Adrenal gland (tissue), 5 donors: ENCODE results near the gene KLRF2.

Source experiments
- POLR2A ChIP-seq, 2 donors: fragments of 450-650 bp; IDR thresholded peaks; one replicate each; pipeline ENCODE4 v1.6.1; 2017; ENCODE audit warnings: antibody characterized with exemption in 2 of 2, mild to moderate bottlenecking in 2 of 2, moderate library complexity in 1 of 2
- TF ChIP-seq, protein P1 (sequence below), 6 experiments: fragments of 450-650 bp in 4 of 6; fragments of 200-600 bp in 2 of 6; sonication (generic) in 1 of 6; IDR thresholded peaks; 1 replicate in 5 of 6; 2 replicates in 1 of 6; pipeline versions ENCODE4 v1.5.1 to v1.8.0; 2016 to 2021; ENCODE audit warnings: antibody characterized with exemption in 6 of 6, mild to moderate bottlenecking in 2 of 6, moderate library complexity in 1 of 6
- donor health status: DM: no; HTN: no; CAD: no.

DNA sequence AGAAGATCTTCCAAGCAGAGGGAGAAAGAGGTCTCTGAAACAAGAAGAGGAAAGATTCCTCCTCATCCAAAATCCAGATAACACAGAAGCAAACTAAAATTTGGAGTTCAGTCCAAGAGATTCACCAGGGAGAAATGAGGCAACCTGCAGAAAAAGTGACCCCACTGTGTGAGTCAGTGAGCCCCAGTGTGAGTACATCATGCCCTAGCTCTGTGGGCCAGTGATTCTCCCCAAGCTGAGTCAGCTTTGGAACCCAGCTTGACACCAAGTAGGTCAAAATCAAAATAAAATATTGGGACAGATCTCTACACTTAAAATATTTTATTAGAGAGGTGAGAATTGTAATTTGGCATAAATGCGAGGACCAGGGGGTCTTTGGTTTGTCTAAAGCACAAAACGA, 29.4 kb upstream of the KLRF2 start:
- TF ChIP-seq, protein P1, sequence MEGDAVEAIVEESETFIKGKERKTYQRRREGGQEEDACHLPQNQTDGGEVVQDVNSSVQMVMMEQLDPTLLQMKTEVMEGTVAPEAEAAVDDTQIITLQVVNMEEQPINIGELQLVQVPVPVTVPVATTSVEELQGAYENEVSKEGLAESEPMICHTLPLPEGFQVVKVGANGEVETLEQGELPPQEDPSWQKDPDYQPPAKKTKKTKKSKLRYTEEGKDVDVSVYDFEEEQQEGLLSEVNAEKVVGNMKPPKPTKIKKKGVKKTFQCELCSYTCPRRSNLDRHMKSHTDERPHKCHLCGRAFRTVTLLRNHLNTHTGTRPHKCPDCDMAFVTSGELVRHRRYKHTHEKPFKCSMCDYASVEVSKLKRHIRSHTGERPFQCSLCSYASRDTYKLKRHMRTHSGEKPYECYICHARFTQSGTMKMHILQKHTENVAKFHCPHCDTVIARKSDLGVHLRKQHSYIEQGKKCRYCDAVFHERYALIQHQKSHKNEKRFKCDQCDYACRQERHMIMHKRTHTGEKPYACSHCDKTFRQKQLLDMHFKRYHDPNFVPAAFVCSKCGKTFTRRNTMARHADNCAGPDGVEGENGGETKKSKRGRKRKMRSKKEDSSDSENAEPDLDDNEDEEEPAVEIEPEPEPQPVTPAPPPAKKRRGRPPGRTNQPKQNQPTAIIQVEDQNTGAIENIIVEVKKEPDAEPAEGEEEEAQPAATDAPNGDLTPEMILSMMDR (IDR thresholded peaks at IDR 0.05), result no peak
- TF ChIP-seq POLR2A (IDR thresholded peaks at IDR 0.05), result no peak
